Heart right ventricle (tissue), 16 donors: ENCODE measurements around the gene SPATA16. TPM values are rescaled to one million over a fixed set of nuclear protein-coding genes. Genes with fewer than 3 reads are reported as not detected.

ENCODE experiments used
- ATAC-seq, 8 donors: fragments of 200-7000 bp; cut with Tn5 transposase; one replicate each; pipeline ENCODE4 v1.9.1; 2020; ENCODE audit warnings: mild to moderate bottlenecking in 8 of 8, moderate library complexity in 8 of 8, moderate number of reproducible peaks in 1 of 8
- DNase-seq, 2 donors: peaks; one replicate each; pipeline ENCODE4 v3.0.0-alpha.2; 2020
- H3K27ac ChIP-seq, 10 donors: fragments of 200-600 bp; sonication (generic) in 2 of 10; one replicate each; pipeline versions ENCODE4 v1.5.0 to v1.8.0; 2020 to 2022; ENCODE audit warnings: mild to moderate bottlenecking in 3 of 10
- H3K27me3 ChIP-seq, 7 donors: fragments of 200-600 bp; one replicate each; pipeline ENCODE4 v1.8.0; 2021 to 2022; ENCODE audit warnings: mild to moderate bottlenecking in 2 of 7
- H3K36me3 ChIP-seq, 9 donors: fragments of 200-600 bp; sonication (generic) in 1 of 9; one replicate each; pipeline versions ENCODE4 v1.5.0 to v1.8.0; 2020 to 2022; ENCODE audit warnings: mild to moderate bottlenecking in 2 of 9
- H3K4me1 ChIP-seq, 9 donors: fragments of 200-600 bp; sonication (generic) in 1 of 9; one replicate each; pipeline versions ENCODE4 v1.5.0 to v1.8.0; 2020 to 2022; ENCODE audit warnings: mild to moderate bottlenecking in 4 of 9
- H3K4me3 ChIP-seq, 10 donors: fragments of 200-600 bp; sonication (generic) in 2 of 10; one replicate each; pipeline versions ENCODE4 v1.5.0 to v1.8.0; 2020 to 2022; ENCODE audit warnings: mild to moderate bottlenecking in 7 of 10, moderate library complexity in 2 of 10
- H3K9me3 ChIP-seq, 11 donors: fragments of 200-600 bp in 10 of 11; sonication (generic) in 2 of 11; one replicate each; pipeline versions ENCODE4 v1.5.0 to v1.8.0; 2013 to 2022; ENCODE audit warnings: mild to moderate bottlenecking in 2 of 11, control low read depth in 1 of 11, moderate library complexity in 1 of 11
- CTCF ChIP-seq, 9 donors: fragments of 200-600 bp; sonication (generic) in 2 of 9; IDR thresholded peaks; one replicate each; pipeline versions ENCODE4 v1.5.0 to v1.8.0; 2021 to 2022; ENCODE audit warnings: antibody characterized with exemption in 9 of 9, mild to moderate bottlenecking in 5 of 9, moderate library complexity in 1 of 9
- WGBS, 2 donors: extraction: QIAGEN DNeasy Blood & Tissue Kit; methylation state at CpG; one replicate each; pipeline ENCODE4 v1.1.7; 2013; ENCODE audit warnings: inconsistent platforms in 1 of 2; 5-methylcytosine and 5-hydroxymethylcytosine counted together
- intact Hi-C, 10 donors: fragments of 100-400 bp; cut with DNase I; formaldehyde crosslinking; loops; one replicate each; pipeline versions ENCODE4 v1.11.1 to v1.14.2; 2022
- polyA plus RNA-seq, 2 donors: library from polyadenylated mRNA; stranded (reverse); fragments of 200-250 nt; gene quantifications; one replicate each; pipeline ENCODE4 v1.2.3, GENCODE V29; 2013
- total RNA-seq, 10 donors: library from RNA; stranded (reverse); fragmentation: NEBNext Ultra II Directional in 3 of 10; extraction: Animal tissue kit (Norgen Biotek cat#: 25700) in 3 of 10; gene quantifications; one replicate each; pipeline versions ENCODE4 v1.2.1 to v1.2.4, GENCODE V29; 2021 to 2023
- donor health status: Arrhythmogenic right ventricular cardiomyopathy.
- donor health status: ischemic (EF 13 %, LVEDD 7.1; RV severe dilation, severe dysfunction).
- donor health status: healthy with polysubstance abuse.
- donor health status: DM: no; HTN: yes; CAD: no.
- donor health status: DM: no; HTN: no; CAD: no.
- donor health status: ischemic (EF 25% LVEDD 6.9; RV normal size, moderate dysfunction).
- donor health status: ischemic (EF 25% LVEDD 5.7; RV mildly dilated, moderate dysfunction).
- donor health status: healthy.
- donor health status: DM: yes; HTN: yes; CAD: no.
- donor health status: Ischemic cardiomyopathy.
- donor health status: ischemic (EF 35%, LVEDD 5.7; RV mildly dilated, moderate dysfunction).
- donor health status: nonischemic (EF 11% LVEDD 7.7; RV severe dilation, severe dysfunction).
- donor health status: DM: yes; HTN: yes; CAD: no.
- donor health status: PGD.
- donor health status: ischemic (EF 29% LVEDD 5.4; RV normal size, mild dysfunction).
- donor health status: nonischemic (EF 23%, LVEDD 6.1; RV moderate dilation, normal function).

SPATA16 gene
- total and polyA plus RNA-seq, 12 donors = not detected

GRCh38 chr3:173058229-173058628, 82.8 kb downstream of the SPATA16 start:
- no peak for ATAC-seq
- no peaks in the 10 kb centered on the region for H3K27me3 ChIP-seq
- whole genome bisulfite sequencing, 2 donors = 92 to 95% methylated on average over 2 of the region's 2 CpGs
- DNase-seq = no peak
- H3K4me3 ChIP-seq = no peak overlapping the region
- TF ChIP-seq CTCF (IDR thresholded peaks at IDR 0.05) = no peak
- no peaks in the 10 kb centered on the region for H3K9me3 ChIP-seq
- intact Hi-C loops = no loop called here
- H3K4me1 ChIP-seq = no peaks in the 10 kb centered on the region
- H3K36me3 ChIP-seq = no peaks in the 10 kb centered on the region
- H3K27ac ChIP-seq = no peak overlapping the region

DNA sequence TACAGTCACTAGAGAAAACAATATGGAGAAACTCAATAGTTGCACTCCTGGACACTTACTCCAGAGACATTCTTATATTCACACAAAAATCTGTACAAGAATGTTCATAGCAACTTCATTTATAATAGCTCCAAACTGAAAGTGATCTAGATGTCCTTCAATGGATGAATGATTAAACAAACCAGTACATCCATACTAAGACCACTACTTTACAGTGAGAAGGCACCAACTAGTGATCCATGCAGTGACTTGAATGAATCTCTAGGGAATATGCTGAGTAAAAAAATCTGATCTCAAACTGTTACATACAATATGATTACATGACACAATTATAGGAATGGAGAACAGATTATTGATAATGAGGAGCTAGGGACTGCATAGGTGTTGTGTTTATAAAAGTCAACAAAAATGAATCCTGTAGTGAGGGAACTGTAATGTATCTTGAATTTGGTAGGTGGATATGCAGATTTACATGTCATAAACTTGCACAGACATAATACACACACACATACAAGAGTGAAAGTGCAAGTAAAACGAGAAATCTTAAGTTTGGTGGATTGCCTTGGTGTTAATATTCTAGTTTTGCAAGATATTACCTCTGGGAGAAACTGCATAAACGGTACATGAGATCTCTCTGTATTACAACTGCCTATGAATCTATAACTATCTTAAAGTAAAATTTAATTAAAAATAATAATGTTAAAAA, 85.7 kb downstream of the SPATA16 start:
- no peak overlapping the region for H3K27ac ChIP-seq
- ATAC-seq (no peak), DNase-seq (no peak)
- 73 to 80% methylated on average over 2 of the region's 2 CpGs for WGBS, 2 donors
- intact Hi-C loops = no loop called here
- TF ChIP-seq CTCF (IDR thresholded peaks at IDR 0.05) = no peak
- no peaks in the 10 kb centered on the region for H3K4me1 ChIP-seq
- no peak overlapping the region for H3K4me3 ChIP-seq
- no peaks in the 10 kb centered on the region for H3K27me3 ChIP-seq
- H3K9me3 ChIP-seq = no peaks in the 10 kb centered on the region
- no peaks in the 10 kb centered on the region for H3K36me3 ChIP-seq

DNA sequence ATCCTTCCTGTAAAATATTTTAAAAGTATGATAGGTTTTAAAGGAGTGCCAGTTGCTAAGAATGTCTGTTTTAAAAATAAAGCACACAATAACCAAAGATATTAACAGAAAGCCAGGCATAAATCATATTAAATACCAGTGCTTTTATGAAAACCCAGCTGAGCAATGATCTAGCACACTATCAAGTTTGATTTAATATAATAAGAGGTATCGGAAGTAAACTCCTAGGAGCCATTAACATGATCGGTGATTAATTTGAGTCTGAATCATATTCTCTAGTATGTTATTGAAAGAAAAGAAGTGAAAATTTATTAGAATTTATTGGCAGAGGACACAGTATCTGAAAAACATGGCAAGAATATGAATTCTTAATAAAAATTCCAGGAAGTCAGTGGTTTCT, 91.7 kb downstream of the SPATA16 start:
- Histone ChIP-seq H3K27me3 (no peaks in the 10 kb centered on the region), H3K27ac (no peak overlapping the region), H3K9me3 (no peaks in the 10 kb centered on the region), H3K36me3 (no peaks in the 10 kb centered on the region), H3K4me1 (peaks cover 0 to 8% (median 0%) of the 10 kb centered on the region in 9 donors), H3K4me3 (no peak overlapping the region)
- intact Hi-C loops = loop anchor here in 8 of 10 donors (5.0 to 10.0 kb wide), 5 partner anchors 62 to 237 kb away; no protein-coding TSS in a partner anchor
- ATAC-seq (no peak), DNase-seq (no peak)
- no peak for TF ChIP-seq CTCF (IDR thresholded peaks at IDR 0.05)
- WGBS, 2 donors = 95 to 96% methylated on average over 2 of the region's 2 CpGs

- H3K27ac ChIP-seq = no peak overlapping the region
- no peaks in the 10 kb centered on the region for H3K27me3 ChIP-seq
- H3K4me3 ChIP-seq = no peak overlapping the region
- DNase-seq (no peak), ATAC-seq (no peak)
- intact Hi-C loops = loop anchor here in 8 of 10 donors (5.0 to 10.0 kb wide), 5 partner anchors 59 to 234 kb away; no protein-coding TSS in a partner anchor
- 68 to 75% methylated on average over 2 of the region's 2 CpGs for WGBS, 2 donors
- no peaks in the 10 kb centered on the region for H3K36me3 ChIP-seq
- H3K4me1 ChIP-seq = peaks cover 0 to 8% (median 0%) of the 10 kb centered on the region in 9 donors
- H3K9me3 ChIP-seq = no peaks in the 10 kb centered on the region
- peak in 8 of 9 donors; percentile 19 to 59 (median 43) for TF ChIP-seq CTCF (IDR thresholded peaks at IDR 0.05)
These were observed 95.2 kb downstream of the SPATA16 start for GRCh38 chr3:173045770-173046382.
